GM20000 (cell line): ENCODE data around the gene NUB1.

ENCODE experiments used
- DNase-seq: peaks from one replicate; pipeline ENCODE4 v3.0.0; 2012; ENCODE audit warnings: low spot score
- TF ChIP-seq, protein P1 (sequence below): IDR thresholded peaks from 2 replicates; pipeline ENCODE4 v1.5.1; 2012; ENCODE audit warnings: mild to moderate bottlenecking, control low read depth; ENCODE audit errors: extremely low read depth, missing control alignments

NUB1 gene

DNA sequence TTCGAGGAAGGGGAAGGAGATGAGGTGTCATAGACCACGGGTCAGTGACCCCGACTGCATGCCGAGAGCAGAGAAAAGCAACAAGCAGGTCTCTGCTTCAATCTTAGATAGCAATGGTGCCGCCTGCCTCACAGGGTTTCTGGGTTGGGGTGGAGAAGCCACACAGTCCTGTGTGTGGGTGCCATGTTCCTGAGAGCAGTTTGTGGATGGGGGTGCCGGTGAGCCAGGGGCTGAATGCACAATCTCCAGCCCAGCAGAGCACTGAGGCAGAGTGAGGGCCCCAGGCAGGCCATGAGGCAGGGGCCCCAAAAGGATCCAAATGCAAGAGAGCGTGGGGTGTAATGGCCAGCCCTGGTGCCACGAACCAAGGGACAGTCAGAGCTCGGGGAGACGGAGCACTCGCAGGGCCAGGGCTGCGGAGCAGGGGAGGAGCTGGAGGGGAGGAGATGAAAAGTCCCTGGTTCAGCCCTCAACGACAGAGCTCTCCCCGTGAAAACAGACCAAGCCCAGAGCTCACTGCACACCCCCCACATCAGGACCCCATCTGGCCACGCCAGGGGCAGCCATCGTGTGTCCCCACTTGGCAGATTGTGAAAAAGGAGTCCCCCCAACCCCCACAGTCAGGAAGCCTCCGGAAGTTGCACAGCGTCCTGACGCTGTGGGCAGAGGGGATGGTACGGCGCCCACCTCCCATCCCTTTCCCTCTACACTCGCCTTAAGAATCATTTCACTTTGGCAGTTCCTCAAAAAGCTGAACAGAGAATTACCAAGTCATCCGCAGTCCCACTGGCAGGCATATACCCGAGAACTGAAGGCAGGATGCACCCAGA is 48.4 kb downstream of the NUB1 start:
- DNase-seq: no peak
- TF ChIP-seq, protein P1, sequence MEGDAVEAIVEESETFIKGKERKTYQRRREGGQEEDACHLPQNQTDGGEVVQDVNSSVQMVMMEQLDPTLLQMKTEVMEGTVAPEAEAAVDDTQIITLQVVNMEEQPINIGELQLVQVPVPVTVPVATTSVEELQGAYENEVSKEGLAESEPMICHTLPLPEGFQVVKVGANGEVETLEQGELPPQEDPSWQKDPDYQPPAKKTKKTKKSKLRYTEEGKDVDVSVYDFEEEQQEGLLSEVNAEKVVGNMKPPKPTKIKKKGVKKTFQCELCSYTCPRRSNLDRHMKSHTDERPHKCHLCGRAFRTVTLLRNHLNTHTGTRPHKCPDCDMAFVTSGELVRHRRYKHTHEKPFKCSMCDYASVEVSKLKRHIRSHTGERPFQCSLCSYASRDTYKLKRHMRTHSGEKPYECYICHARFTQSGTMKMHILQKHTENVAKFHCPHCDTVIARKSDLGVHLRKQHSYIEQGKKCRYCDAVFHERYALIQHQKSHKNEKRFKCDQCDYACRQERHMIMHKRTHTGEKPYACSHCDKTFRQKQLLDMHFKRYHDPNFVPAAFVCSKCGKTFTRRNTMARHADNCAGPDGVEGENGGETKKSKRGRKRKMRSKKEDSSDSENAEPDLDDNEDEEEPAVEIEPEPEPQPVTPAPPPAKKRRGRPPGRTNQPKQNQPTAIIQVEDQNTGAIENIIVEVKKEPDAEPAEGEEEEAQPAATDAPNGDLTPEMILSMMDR: no peak

DNA sequence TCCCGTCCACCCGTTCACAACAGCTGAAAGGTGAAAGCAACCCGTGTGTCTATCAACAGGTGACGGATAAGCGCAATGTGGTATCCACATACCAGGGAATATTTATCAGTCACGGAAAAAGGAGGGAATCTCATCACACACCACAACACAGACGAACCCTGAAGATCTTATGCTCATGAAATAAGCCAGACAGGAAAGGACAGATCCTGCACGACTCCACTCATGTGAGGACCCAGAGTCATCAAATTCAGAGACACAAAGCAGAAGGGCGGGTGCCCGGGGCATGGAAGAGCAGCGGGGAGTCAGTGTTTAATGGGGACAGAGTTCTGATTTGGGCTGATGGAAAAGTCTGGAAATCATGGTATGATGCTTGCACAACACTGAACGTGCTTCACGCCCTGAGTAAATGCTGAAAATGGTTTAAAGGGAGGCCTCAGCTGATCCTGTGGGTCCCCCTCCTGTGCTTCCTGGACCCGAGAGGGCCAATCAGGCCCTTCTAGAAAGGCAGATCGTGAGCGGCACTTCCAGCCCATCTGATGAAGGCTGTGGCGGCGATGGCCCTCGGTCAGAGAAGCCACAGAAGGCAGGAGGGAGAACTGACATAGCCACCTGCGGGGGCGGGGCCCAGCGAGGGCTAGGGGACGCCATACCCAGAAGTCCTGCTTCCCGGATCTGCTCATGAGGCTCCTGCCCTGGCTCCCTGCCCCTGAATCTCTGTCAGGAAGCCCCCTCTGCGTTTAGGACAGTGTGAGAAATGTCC is 49.2 kb downstream of the NUB1 start:
- no peak for DNase-seq
- TF ChIP-seq, protein P1: no peak

DNA sequence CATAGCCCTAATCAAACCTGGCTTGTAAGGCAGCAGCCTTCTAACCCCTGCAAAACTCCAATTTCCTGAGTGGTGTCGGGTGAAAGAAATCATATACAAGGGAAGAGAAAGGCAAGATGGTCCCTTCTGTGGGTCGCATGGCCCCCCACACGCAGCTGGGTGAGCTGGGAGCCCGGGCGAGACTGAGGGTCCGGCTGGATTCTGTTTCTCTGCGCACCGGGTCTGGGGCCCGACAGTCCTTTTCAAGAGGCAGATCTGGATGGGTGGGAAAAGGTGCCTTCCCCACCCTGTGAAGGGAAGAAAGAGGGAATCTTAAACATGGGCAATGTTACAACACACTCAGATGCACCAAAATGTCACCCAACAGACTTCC is 49.7 kb downstream of the NUB1 start:
- TF ChIP-seq, protein P1: no peak
- DNase-seq: no peak

DNA sequence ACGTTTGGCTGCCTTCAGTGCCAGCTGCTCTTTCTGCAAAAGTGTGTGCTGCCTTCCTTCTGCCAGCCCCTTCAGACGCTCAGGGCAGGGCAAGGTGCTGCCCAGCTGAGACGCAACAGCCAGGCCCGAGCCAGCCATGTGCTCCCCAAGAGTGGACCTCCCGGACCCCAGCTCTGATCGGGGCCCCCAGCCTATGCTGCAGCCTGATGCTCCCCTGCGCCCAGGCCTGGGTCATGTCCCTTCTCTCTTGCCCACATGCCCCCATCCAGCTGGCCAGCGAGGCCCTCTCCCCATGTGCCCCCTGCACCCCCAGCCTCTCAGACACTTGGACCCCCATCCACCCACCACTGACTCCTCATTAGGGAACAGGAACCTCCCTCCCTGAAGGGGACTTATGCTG is 50.4 kb downstream of the NUB1 start:
- DNase-seq: no peak
- TF ChIP-seq, protein P1: no peak

DNA sequence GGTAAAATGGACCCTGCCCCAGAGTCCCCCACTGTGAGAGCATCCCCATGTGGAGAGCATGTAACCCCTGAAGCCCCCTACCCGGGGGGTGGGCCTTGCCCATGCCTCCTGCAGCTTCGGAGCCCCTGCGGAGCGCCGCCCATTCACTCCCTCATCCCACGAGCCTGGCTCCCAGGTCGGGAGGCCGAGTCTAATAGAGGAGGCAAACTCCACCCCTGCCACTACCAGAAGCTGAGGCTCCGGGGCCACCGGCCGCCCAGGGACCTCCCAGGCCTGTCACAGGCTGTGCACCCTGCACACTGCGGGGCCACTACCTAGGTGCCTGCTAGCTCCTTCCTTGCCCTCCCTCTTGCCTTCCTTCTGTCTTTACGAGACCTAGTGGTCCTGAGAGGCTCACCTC is 50.8 kb downstream of the NUB1 start:
- TF ChIP-seq, protein P1: no peak
- DNase-seq: no peak

DNA sequence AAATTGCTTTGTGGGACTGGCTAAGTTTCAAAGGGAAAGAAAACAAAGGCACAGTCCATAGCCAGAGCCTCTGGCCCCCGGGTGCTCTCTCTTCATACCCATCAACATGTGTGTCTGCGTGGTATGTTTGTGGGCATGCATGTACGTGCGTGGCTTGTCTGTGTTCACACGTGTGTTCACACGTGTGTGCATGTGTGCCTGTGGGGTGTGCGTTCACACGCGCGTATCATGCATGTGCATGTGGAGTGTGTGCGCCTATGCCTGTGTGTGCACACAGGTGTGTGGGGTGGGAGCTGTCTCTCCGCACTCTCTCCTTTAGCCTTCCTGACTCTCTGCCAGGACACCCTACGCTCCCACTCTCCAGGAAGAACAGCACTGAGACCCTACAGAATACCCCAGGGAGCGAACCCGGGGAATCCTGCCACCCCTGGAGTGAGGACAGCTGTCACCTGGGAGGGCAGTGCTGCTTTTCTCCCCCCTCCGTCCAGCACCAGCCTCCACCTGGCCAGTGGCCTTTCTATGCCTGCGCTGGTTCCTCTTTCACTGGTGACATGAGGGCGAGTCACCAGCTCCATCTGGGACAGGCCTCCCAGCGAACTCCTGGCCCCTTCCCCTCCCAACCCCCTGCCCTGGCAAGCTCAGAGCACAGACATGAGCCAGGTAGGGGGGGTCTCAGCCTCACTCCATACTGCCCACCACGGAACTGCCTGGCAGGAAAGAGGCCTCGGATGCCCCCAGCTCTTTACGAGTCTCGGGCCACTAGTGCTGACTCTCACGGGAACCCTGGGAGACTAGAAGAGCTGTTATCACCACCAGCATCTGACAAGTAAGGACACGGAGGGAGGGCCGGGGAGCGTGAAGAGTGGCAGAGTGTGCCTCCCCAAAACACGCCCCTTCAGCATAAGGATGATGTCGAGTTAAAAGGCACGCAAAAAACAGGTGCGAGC is 51.7 kb downstream of the NUB1 start:
- TF ChIP-seq, protein P1: no peak
- no peak for DNase-seq
